K562 (cell line): ENCODE measurements around the gene LYPLA2. TPM values are rescaled to one million over a fixed set of nuclear protein-coding genes. Genes with fewer than 3 reads are reported as not detected.

Source experiments
- ATAC-seq: fragments of 200-7000 bp; cut with Tn5 transposase; 3 replicates; pipeline ENCODE4 v1.9.1; 2020; ENCODE audit warnings: moderate library complexity
- BruUV-seq: library from RNA; stranded (reverse); fragments of 400-500 nt; replicated peaks from 2 replicates; lab custom pipeline; 2021; lab: Mats Ljungman, UMichigan
- CTCF ChIA-PET: fragments of 300-600 bp; formaldehyde crosslinking; extraction: SDS; loops from one replicate; lab custom pipeline; 2021; ENCODE audit warnings: low intra/inter-chr PET ratio; lab: Yijun Ruan, JAX
- POLR2A ChIA-PET: fragments of 300-600, 350-650 bp; sonication (Branson Sonifier 250); formaldehyde crosslinking; extraction: SDS; loops from one replicate; lab custom pipeline; 2021; ENCODE audit warnings: antibody characterized with exemption, inconsistent platforms; lab: Yijun Ruan, JAX
- DNase-seq, 4 experiments: peaks; one replicate each; pipeline versions ENCODE4 v3.0.0 to v3.0.0-alpha.2; 2011 to 2018; ENCODE audit warnings: low spot score in 3 of 4, mixed read lengths in 3 of 4; ENCODE audit errors: extremely low read depth in 1 of 4
- FAIRE-seq: peaks from 2 replicates; lab custom pipeline; 2011; peaks lifted over from hg19 to GRCh38; lab: Jason Lieb, UNC
- H2AFZ ChIP-seq: 2 replicates; pipeline ENCODE4 v1.6.0; 2011; ENCODE audit warnings: low read depth, low read length, control low read depth, inconsistent platforms
- H3K27ac ChIP-seq: fragments of 200-600 bp; 3 replicates; pipeline ENCODE4 v1.8.0; 2011; ENCODE audit warnings: low read depth, mild to moderate bottlenecking, control low read depth, inconsistent platforms, low read length, moderate library complexity, mixed read lengths; ENCODE audit errors: extremely low read depth
- H3K27me3 ChIP-seq, 2 experiments: fragments of 300-600 bp in 1 of 2; 2 replicates in 1 of 2; 3 replicates in 1 of 2; pipeline versions ENCODE4 v1.6.0 to v1.8.0; 2011; ENCODE audit warnings: inconsistent platforms in 2 of 2, low read length in 2 of 2, mild to moderate bottlenecking in 1 of 2, mixed read lengths in 1 of 2, moderate library complexity in 1 of 2; ENCODE audit not compliant: control insufficient read depth in 2 of 2, insufficient read depth in 2 of 2
- H3K36me3 ChIP-seq: fragments of 300-600 bp; 3 replicates; pipeline ENCODE4 v1.8.0; 2011; ENCODE audit warnings: mild to moderate bottlenecking, low read length, inconsistent platforms; ENCODE audit not compliant: control insufficient read depth, insufficient read depth
- H3K4me1 ChIP-seq, 2 experiments: fragments of 200-600 bp in 1 of 2; replicated peaks in 1 of 2; 2 replicates in 1 of 2; 3 replicates in 1 of 2; pipeline versions ENCODE4 v1.5.1 to v1.8.0; 2011; ENCODE audit warnings: inconsistent platforms in 2 of 2, low read length in 2 of 2, mild to moderate bottlenecking in 1 of 2, mixed read lengths in 1 of 2, moderate library complexity in 1 of 2; ENCODE audit not compliant: control insufficient read depth in 2 of 2, insufficient read depth in 2 of 2
- H3K4me2 ChIP-seq: 2 replicates; pipeline ENCODE4 v1.6.1; 2011; ENCODE audit warnings: low read length, control low read depth, inconsistent platforms, mixed read lengths; ENCODE audit not compliant: insufficient read depth
- H3K4me3 ChIP-seq: fragments of 200-600 bp; sonication (generic), shearing (Covaris generic); 2 replicates; pipeline ENCODE4 v1.5.1; 2016; ENCODE audit warnings: control low read depth, inconsistent platforms
- H3K79me2 ChIP-seq: fragments of 200-600 bp; 3 replicates; pipeline ENCODE4 v1.8.0; 2011; ENCODE audit warnings: low read length, inconsistent platforms; ENCODE audit not compliant: control insufficient read depth, insufficient read depth
- H3K9ac ChIP-seq, 2 experiments: 2 replicates each; pipeline versions ENCODE4 v1.6.0 to v1.6.1; 2011; ENCODE audit warnings: low read depth in 2 of 2, low read length in 2 of 2, control low read depth in 1 of 2, inconsistent platforms in 1 of 2, mild to moderate bottlenecking in 1 of 2, mixed read lengths in 1 of 2; ENCODE audit not compliant: insufficient read depth in 1 of 2
- H3K9me1 ChIP-seq: one replicate; pipeline ENCODE4 v1.6.0; 2011; ENCODE audit warnings: inconsistent platforms, mild to moderate bottlenecking, low read length, moderate library complexity; ENCODE audit not compliant: control insufficient read depth, insufficient read depth
- H3K9me3 ChIP-seq: replicated peaks from 2 replicates; pipeline ENCODE4 v1.5.1; 2011; ENCODE audit warnings: low read depth, low read length, inconsistent platforms; ENCODE audit not compliant: control insufficient read depth, insufficient read depth
- H4K20me1 ChIP-seq: replicated peaks from 2 replicates; pipeline ENCODE4 v1.6.1; 2011; ENCODE audit warnings: low read length, inconsistent platforms, mixed read lengths; ENCODE audit not compliant: control insufficient read depth, insufficient read depth
- ADNP ChIP-seq: fragments of 200-800 bp; sonication (Bioruptor generic); IDR thresholded peaks from 2 replicates; pipeline ENCODE4 v1.6.1; 2016; ENCODE audit warnings: missing genetic modification characterization, missing compliant biosample characterization
- FOS ChIP-seq: IDR thresholded peaks from 3 replicates; pipeline ENCODE4 v1.6.1; 2011; ENCODE audit not compliant: insufficient read length; ENCODE audit errors: extremely low read depth
- LEF1 ChIP-seq: fragments of 450-650 bp; IDR thresholded peaks from 2 replicates; pipeline ENCODE4 v1.6.1; 2016; ENCODE audit warnings: mild to moderate bottlenecking
- NFATC3 ChIP-seq: fragments of 450-650 bp; IDR thresholded peaks from 2 replicates; pipeline ENCODE4 v1.6.1; 2017; ENCODE audit warnings: mild to moderate bottlenecking
- NFIC ChIP-seq: fragments of 450-650 bp; IDR thresholded peaks from 2 replicates; pipeline ENCODE4 v1.6.1; 2017; ENCODE audit warnings: mild to moderate bottlenecking, inconsistent platforms
- TRIM28 ChIP-seq: fragments of 450-650 bp; IDR thresholded peaks from 2 replicates; pipeline ENCODE4 v1.6.1; 2017
- ZNF146 ChIP-seq: IDR thresholded peaks from one replicate; pipeline ENCODE4 v1.6.1; 2018; ENCODE audit warnings: missing compliant biosample characterization; ENCODE audit not compliant: unreplicated experiment
- ZNF184 ChIP-seq: sonication (generic); formaldehyde crosslinking; IDR thresholded peaks from 2 replicates; pipeline ENCODE4 v1.5.0; 2020; ENCODE audit warnings: missing genetic modification reagents
- ZNF354B ChIP-seq: fragments of 250-450 bp; sonication (Bioruptor Pico); IDR thresholded peaks from 2 replicates; pipeline ENCODE4 v1.4.0; 2020
- WGBS: fragments of 100-300 bp; shearing (Covaris generic); methylation state at CpG from one replicate; pipeline ENCODE4 v1.1.6; 2016; ENCODE audit warnings: low coverage, mixed read lengths; ENCODE audit not compliant: insufficient coverage; ENCODE audit errors: missing lambda C conversion rate; 5-methylcytosine and 5-hydroxymethylcytosine counted together
- in situ Hi-C: fragments of 300-500 bp; cut with MboI; formaldehyde crosslinking; loops from 4 replicates; pipeline ENCODE4 v1.15.0; 2018; ENCODE audit warnings: inconsistent platforms, mixed read lengths
- intact Hi-C: fragments of 100-400 bp; cut with micrococcal nuclease; formaldehyde crosslinking; loops from 2 replicates; pipeline ENCODE4 v1.14.2; 2022
- polyA plus RNA-seq, 8 experiments: library from polyadenylated mRNA; depleted of rRNA in 4 of 8; stranded (reverse) in 5 of 8; unstranded in 3 of 8; fragments of >200 nt; fragmentation: Nextera tagmentation in 2 of 8; fragmentation: Illumina TruSeq in 1 of 8; extraction: Ambion mirVana in 2 of 8; extraction: Trizol in 1 of 8; gene quantifications; 2 replicates each; pipeline versions ENCODE4 v1.2.1 to v1.2.3, GENCODE V29; 2011 to 2014; ENCODE audit warnings: inconsistent platforms in 1 of 8, missing spikeins in 1 of 8
- total RNA-seq, 7 experiments: library from RNA; depleted of rRNA in 6 of 7; stranded (reverse); fragments of >200 nt in 6 of 7; fragmentation: Illumina TruSeq in 2 of 7; extraction: Trizol in 2 of 7; gene quantifications; 2 replicates each; pipeline versions ENCODE4 v1.2.1 to v1.2.3, GENCODE V29; 2011 to 2021; ENCODE audit warnings: low replicate concordance in 1 of 7
- TF ChIP-seq, protein P1 (sequence below): fragments of 450-650 bp; IDR thresholded peaks from 2 replicates; pipeline ENCODE4 v1.6.1; 2016
- TF ChIP-seq, protein P2 (sequence below): sonication (generic); formaldehyde crosslinking; IDR thresholded peaks from 2 replicates; pipeline ENCODE4 v1.8.0; 2022; ENCODE audit warnings: mild to moderate bottlenecking, missing genetic modification reagents
- TF ChIP-seq, protein P3 (sequence below): sonication (generic); formaldehyde crosslinking; IDR thresholded peaks from 2 replicates; pipeline ENCODE4 v1.8.0; 2022; ENCODE audit warnings: mild to moderate bottlenecking, missing genetic modification reagents
- TF ChIP-seq, protein P4 (sequence below), 3 experiments: fragments of 200-800 bp in 1 of 3; sonication (Bioruptor generic) in 1 of 3; sonication (generic) in 1 of 3; formaldehyde crosslinking in 1 of 3; IDR thresholded peaks; 2 replicates each; pipeline versions ENCODE4 v1.6.1 to v1.8.0; 2016 to 2022; ENCODE audit warnings: mild to moderate bottlenecking in 2 of 3, missing compliant biosample characterization in 2 of 3, missing genetic modification characterization in 2 of 3, missing genetic modification reagents in 1 of 3
- TF ChIP-seq, protein P5 (sequence below): fragments of 250-450 bp; sonication (Bioruptor Pico); IDR thresholded peaks from 2 replicates; pipeline ENCODE4 v1.5.0; 2021; ENCODE audit warnings: mild to moderate bottlenecking, borderline replicate concordance

Gene LYPLA2
- total and polyA plus RNA-seq, 9 of the 15 experiments (the other 6 are each of a cell fraction or from before 2014, with no cell fraction given) = 3.9 to 128 (median 60.1) TPM

DNA sequence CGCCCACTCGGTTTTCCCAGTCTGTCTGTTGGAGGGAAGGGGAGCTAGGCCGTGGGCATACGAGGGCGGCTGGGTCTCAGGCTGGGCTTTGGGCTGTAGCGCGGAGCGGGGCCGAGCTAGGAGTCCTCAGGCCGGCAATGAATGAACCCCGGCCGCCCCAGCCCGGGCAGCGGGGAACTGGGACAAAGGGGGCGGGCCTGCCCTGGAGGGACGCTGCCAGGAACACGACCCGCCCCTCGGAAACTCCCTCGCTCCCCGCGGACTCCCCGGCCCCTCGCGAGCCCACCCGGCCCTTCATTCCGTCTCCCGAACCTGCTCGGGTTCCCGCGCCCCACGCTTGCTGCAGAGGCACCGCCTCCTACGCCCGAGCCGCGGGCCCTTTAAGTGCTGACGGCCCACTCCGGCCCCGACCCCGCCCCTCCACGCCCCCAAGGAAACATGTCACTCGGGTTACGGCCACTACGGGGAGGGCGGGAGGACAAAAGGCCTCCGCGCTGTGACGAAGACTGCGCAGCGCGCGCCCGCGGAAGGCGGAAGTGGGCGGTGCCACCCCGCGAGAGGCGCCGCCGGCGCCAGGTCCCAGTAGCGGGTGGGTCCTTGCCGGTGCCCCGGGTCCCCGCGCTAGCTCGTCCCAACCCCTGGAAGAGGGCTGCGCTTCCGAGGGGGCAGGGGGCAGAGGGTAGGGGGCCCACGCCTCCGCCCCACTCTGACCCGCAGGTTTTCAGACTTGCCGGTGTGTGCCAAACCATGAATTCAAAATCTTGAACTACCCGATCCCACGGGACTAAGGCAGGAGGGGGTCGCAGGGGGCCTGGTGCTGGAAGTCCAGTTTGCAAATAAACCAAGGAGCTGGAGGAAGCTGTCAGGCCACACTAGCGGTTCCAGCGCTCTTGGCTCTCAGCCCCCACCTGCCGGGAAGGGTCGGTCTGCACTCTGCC, 9.7 kb downstream of the LYPLA2 start, which contains the start of gene GALE:
GALE (minus strand) TSS at position 355 of the 938 bp plus-strand sequence. CDS start 1,747 bp downstream, outside the sequence.
- in situ Hi-C loops (no loop called here), intact Hi-C loops (loop anchor here (1.0 to 2.0 kb wide), 2 partner anchors 23 to 28 kb away; no protein-coding TSS in a partner anchor)
- Histone ChIP-seq H3K79me2 (peaks cover 24% of the 10 kb centered on the region), H3K27ac (peak within 1 kb of the TSS; percentile 74), H3K4me3 (peak within 1 kb of the TSS; percentile 80), H3K9ac (peak within 1 kb of the TSS; percentile 93 to 98), H4K20me1 (no peaks in the 10 kb centered on the region), H3K9me3 (no peaks in the 10 kb centered on the region), H3K4me2 (peak within 1 kb of the TSS; percentile 96), H3K36me3 (peaks cover 35% of the 10 kb centered on the region; the same call in 2 of the 3 replicates), H2AFZ (peak within 1 kb of the TSS; percentile 77), H3K9me1 (peaks cover 5% of the 10 kb centered on the region), H3K4me1 (peaks cover 21 to 40% of the 10 kb centered on the region in 2 experiments), H3K27me3 (no peaks in the 10 kb centered on the region)
- BruUV-seq = no TSS peak
- ChIA-PET CTCF (no interaction called here), POLR2A (interaction anchor here (0.6 to 6.8 kb wide), 13 partner anchors 8 to 313 kb away, joined by 3 to 71 read pairs (median 4); partner anchors contain the start of genes LYPLA2 and PITHD1)
- peak; percentile 96 to 100 (median 97) for DNase-seq
- 0% methylated on average over 45 of the region's 82 CpGs for WGBS
- peak; percentile 90 for FAIRE-seq
- peak; percentile 90 for ATAC-seq
- TF ChIP-seq, protein P1, sequence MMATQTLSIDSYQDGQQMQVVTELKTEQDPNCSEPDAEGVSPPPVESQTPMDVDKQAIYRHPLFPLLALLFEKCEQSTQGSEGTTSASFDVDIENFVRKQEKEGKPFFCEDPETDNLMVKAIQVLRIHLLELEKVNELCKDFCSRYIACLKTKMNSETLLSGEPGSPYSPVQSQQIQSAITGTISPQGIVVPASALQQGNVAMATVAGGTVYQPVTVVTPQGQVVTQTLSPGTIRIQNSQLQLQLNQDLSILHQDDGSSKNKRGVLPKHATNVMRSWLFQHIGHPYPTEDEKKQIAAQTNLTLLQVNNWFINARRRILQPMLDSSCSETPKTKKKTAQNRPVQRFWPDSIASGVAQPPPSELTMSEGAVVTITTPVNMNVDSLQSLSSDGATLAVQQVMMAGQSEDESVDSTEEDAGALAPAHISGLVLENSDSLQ = peak; percentile 84
- TF ChIP-seq, protein P2, sequence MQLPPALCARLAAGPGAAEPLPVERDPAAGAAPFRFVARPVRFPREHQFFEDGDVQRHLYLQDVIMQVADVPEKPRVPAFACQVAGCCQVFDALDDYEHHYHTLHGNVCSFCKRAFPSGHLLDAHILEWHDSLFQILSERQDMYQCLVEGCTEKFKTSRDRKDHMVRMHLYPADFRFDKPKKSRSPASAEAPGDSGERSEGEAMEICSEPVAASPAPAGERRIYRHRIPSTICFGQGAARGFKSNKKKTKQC = no peak
- no peak for TF ChIP-seq TRIM28
- TF ChIP-seq, protein P3, sequence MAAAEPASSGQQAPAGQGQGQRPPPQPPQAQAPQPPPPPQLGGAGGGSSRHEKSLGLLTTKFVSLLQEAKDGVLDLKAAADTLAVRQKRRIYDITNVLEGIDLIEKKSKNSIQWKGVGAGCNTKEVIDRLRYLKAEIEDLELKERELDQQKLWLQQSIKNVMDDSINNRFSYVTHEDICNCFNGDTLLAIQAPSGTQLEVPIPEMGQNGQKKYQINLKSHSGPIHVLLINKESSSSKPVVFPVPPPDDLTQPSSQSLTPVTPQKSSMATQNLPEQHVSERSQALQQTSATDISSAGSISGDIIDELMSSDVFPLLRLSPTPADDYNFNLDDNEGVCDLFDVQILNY = no peak
- no peak for TF ChIP-seq FOS
- TF ChIP-seq, protein P4, sequence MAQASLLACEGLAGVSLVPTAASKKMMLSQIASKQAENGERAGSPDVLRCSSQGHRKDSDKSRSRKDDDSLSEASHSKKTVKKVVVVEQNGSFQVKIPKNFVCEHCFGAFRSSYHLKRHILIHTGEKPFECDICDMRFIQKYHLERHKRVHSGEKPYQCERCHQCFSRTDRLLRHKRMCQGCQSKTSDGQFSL (CRISPR knock-in tag; IDR thresholded peaks at IDR 0.05) = no peak
- TF ChIP-seq, protein P4 (tag; IDR thresholded peaks at IDR 0.05) = no peak
- no peak for TF ChIP-seq ZNF354B (CRISPR knock-in tag)
- peak; percentile 46 for TF ChIP-seq NFIC
- no peak for TF ChIP-seq ZNF184
- no peak for TF ChIP-seq ADNP (tag)
- no peak for TF ChIP-seq ZNF146 (CRISPR knock-in tag)
- TF ChIP-seq, protein P5, sequence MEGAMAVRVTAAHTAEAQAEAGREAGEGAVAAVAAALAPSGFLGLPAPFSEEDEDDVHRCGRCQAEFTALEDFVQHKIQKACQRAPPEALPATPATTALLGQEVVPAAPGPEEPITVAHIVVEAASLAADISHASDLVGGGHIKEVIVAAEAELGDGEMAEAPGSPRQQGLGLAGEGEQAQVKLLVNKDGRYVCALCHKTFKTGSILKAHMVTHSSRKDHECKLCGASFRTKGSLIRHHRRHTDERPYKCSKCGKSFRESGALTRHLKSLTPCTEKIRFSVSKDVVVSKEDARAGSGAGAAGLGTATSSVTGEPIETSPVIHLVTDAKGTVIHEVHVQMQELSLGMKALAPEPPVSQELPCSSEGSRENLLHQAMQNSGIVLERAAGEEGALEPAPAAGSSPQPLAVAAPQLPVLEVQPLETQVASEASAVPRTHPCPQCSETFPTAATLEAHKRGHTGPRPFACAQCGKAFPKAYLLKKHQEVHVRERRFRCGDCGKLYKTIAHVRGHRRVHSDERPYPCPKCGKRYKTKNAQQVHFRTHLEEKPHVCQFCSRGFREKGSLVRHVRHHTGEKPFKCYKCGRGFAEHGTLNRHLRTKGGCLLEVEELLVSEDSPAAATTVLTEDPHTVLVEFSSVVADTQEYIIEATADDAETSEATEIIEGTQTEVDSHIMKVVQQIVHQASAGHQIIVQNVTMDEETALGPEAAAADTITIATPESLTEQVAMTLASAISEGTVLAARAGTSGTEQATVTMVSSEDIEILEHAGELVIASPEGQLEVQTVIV = no peak
- no peak for TF ChIP-seq LEF1
- TF ChIP-seq NFATC3 = no peak
